Activated CD8-positive, alpha-beta T cell treated with anti-CD3 and anti-CD28 coated beads for 36 hours (primary cell): ENCODE results near the gene TTC21B. TPM values are rescaled to one million over a fixed set of nuclear protein-coding genes. Genes with fewer than 3 reads are reported as not detected.

Experiments used
- ATAC-seq: fragments of 200-7000 bp; cut with Tn5 transposase; one replicate; pipeline ENCODE4 v1.10.0; 2021; ENCODE audit warnings: mild to moderate bottlenecking, moderate library complexity
- CTCF ChIA-PET: fragments of 350-600 bp; sonication (Branson Sonifier 250); formaldehyde crosslinking; loops from one replicate; lab custom pipeline; 2021; ENCODE audit warnings: antibody characterized with exemption; lab: Charles Lee
- POLR2A ChIA-PET: fragments of 350-600 bp; sonication (Branson Sonifier 250); formaldehyde crosslinking; loops from one replicate; lab custom pipeline; 2021; ENCODE audit warnings: antibody characterized with exemption; lab: Charles Lee
- DNase-seq: peaks from one replicate; pipeline ENCODE4 v3.0.0-alpha.2; 2020
- H3K27ac Mint-ChIP-seq: one replicate; pipeline ENCODE4 v1.8.0; 2021; ENCODE audit warnings: mild to moderate bottlenecking, mixed read lengths
- H3K27me3 Mint-ChIP-seq: one replicate; pipeline ENCODE4 v1.8.0; 2021; ENCODE audit warnings: mixed read lengths
- H3K36me3 Mint-ChIP-seq: one replicate; pipeline ENCODE4 v1.8.0; 2021; ENCODE audit warnings: low read depth, mixed read lengths
- H3K4me1 Mint-ChIP-seq: one replicate; pipeline ENCODE4 v1.8.0; 2021; ENCODE audit warnings: low read depth, mixed read lengths
- H3K4me3 Mint-ChIP-seq: one replicate; pipeline ENCODE4 v1.8.0; 2021; ENCODE audit warnings: mild to moderate bottlenecking, moderate library complexity, mixed read lengths
- H3K9me3 Mint-ChIP-seq: one replicate; pipeline ENCODE4 v1.8.0; 2021; ENCODE audit warnings: mixed read lengths
- CTCF ChIP-seq: fragments of 200-600 bp; IDR thresholded peaks from one replicate; pipeline ENCODE4 v1.8.0; 2022; ENCODE audit warnings: antibody characterized with exemption, mild to moderate bottlenecking
- intact Hi-C: fragments of 100-400 bp; cut with micrococcal nuclease; formaldehyde crosslinking; loops from one replicate; pipeline ENCODE4 v1.10.0; 2022
- total RNA-seq, 2 experiments: library from RNA; stranded (reverse); gene quantifications; one replicate each; pipeline ENCODE4 v1.2.3, GENCODE V29; 2021

TTC21B gene
- total RNA-seq, 2 experiments from 2014 or later = 22.1 to 24.1 TPM

GRCh38 chr2:165874445-165875039, 79.0 kb downstream of the TTC21B start:
- Mint-ChIP-seq H3K4me3 (no peak overlapping the region), H3K27me3 (no peaks in the 10 kb centered on the region), H3K27ac (no peak overlapping the region), H3K4me1 (peaks cover 23% of the 10 kb centered on the region), H3K36me3 (peaks cover 8% of the 10 kb centered on the region), H3K9me3 (no peaks in the 10 kb centered on the region)
- DNase-seq = no peak
- intact Hi-C loops = loop anchor here (5.0 kb wide), 1 partner anchor 472 kb away; no protein-coding TSS in a partner anchor
- ATAC-seq = peak; percentile 83
- peak; percentile 53 for TF ChIP-seq CTCF
- ChIA-PET CTCF (interaction anchor here (0.6 to 2.1 kb wide), 41 partner anchors 8 to 1171 kb away, joined by 3 to 17 read pairs (median 4); partner anchors contain the start of genes GALNT3, SCN1A and TTC21B), POLR2A (interaction anchor here (0.6 kb wide), 1 partner anchor 96 kb away, joined by 3 read pairs; no protein-coding TSS in a partner anchor)

- no peaks in the 10 kb centered on the region for H3K27me3 Mint-ChIP-seq
- no peaks in the 10 kb centered on the region for H3K9me3 Mint-ChIP-seq
- H3K4me1 Mint-ChIP-seq = peaks cover 16% of the 10 kb centered on the region
- no peak overlapping the region for H3K4me3 Mint-ChIP-seq
- ChIA-PET POLR2A (no interaction called here), CTCF (interaction anchor here (1.2 kb wide), 1 partner anchor 31 kb away, joined by 3 read pairs; no protein-coding TSS in a partner anchor)
- ATAC-seq (no peak), DNase-seq (no peak)
- no peak for TF ChIP-seq CTCF
- intact Hi-C loops = loop anchor here (5.0 kb wide), 1 partner anchor 470 kb away; no protein-coding TSS in a partner anchor
- H3K36me3 Mint-ChIP-seq = peaks cover 9% of the 10 kb centered on the region
- no peak overlapping the region for H3K27ac Mint-ChIP-seq
Observed at GRCh38 chr2:165872101-165872791, 81.3 kb downstream of the TTC21B start.

DNA sequence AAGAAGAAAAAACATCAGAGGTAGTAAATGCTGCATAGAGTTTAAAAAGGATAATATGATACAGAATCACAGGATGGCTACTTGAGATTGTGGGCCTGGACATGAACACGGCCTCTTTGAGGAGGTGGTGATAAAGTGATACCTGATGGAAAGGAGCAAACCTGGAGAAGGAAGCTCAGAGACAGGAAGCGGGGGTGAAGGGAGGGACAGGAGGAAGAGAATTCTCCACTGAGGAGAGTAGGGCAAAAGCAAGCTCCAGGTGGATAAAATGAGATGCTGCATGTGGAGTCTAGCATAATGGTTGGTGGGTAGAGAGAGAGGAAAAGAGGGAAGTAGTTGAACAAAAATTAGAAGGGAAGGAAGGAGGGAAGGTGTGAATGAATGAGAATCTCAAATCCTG, 82.6 kb downstream of the TTC21B start:
- Mint-ChIP-seq H3K27me3 (no peaks in the 10 kb centered on the region), H3K36me3 (peaks cover 9% of the 10 kb centered on the region), H3K4me3 (no peak overlapping the region), H3K4me1 (peaks cover 7% of the 10 kb centered on the region), H3K9me3 (no peaks in the 10 kb centered on the region), H3K27ac (no peak overlapping the region)
- DNase-seq (no peak), ATAC-seq (no peak)
- ChIA-PET POLR2A (no interaction called here), CTCF (interaction anchor here (0.8 to 1.1 kb wide), 2 partner anchors 32 to 877 kb away, joined by 3 read pairs; no protein-coding TSS in a partner anchor)
- TF ChIP-seq CTCF = no peak
- intact Hi-C loops = loop anchor here (5.0 kb wide), 1 partner anchor 469 kb away; no protein-coding TSS in a partner anchor

GRCh38 chr2:165870346-165870745, 83.2 kb downstream of the TTC21B start:
- H3K4me3 Mint-ChIP-seq = no peak overlapping the region
- no peak for TF ChIP-seq CTCF
- intact Hi-C loops = loop anchor here (5.0 kb wide), 1 partner anchor 468 kb away; no protein-coding TSS in a partner anchor
- H3K36me3 Mint-ChIP-seq = peaks cover 9% of the 10 kb centered on the region
- POLR2A ChIA-PET = no interaction called here
- DNase-seq (no peak), ATAC-seq (no peak)
- CTCF ChIA-PET = interaction anchor here (1.1 kb wide), 1 partner anchor 876 kb away, joined by 3 read pairs; no protein-coding TSS in a partner anchor
- H3K27me3 Mint-ChIP-seq = no peaks in the 10 kb centered on the region
- H3K27ac Mint-ChIP-seq = no peak overlapping the region
- H3K9me3 Mint-ChIP-seq = no peaks in the 10 kb centered on the region
- H3K4me1 Mint-ChIP-seq = peaks cover 6% of the 10 kb centered on the region

GRCh38 chr2:165868211-165868610, 85.4 kb downstream of the TTC21B start:
- H3K9me3 Mint-ChIP-seq = no peaks in the 10 kb centered on the region
- POLR2A ChIA-PET = no interaction called here

More at GRCh38 chr2:165868211-165868610, 85.4 kb downstream of the TTC21B start:
- no peak for TF ChIP-seq CTCF
- Mint-ChIP-seq H3K4me3 (no peak overlapping the region), H3K27ac (no peak overlapping the region), H3K4me1 (peaks cover 5% of the 10 kb centered on the region), H3K36me3 (peaks cover 9% of the 10 kb centered on the region), H3K27me3 (no peaks in the 10 kb centered on the region)
- ATAC-seq (no peak), DNase-seq (no peak)
- CTCF ChIA-PET = no interaction called here
- intact Hi-C loops = no loop called here
